Activated CD4-positive, alpha-beta T cell treated with anti-CD3 and anti-CD28 coated beads, Interleukin-10, Interleukin-2, amounts not matched to agents 100 ng/mL and 50 ng/mL, durations not matched to agents 16 hours and 8 hours (primary cell): ENCODE measurements around the gene TRIO.
"Not testable (repeated sequence)": the region's sequence is repeated elsewhere in the genome, so short reads cannot be mapped to it uniquely, and the experiment has no call there.

Experiments used
- DNase-seq: peaks from one replicate; pipeline ENCODE4 v3.0.0-alpha.2; 2020

TRIO gene

DNA sequence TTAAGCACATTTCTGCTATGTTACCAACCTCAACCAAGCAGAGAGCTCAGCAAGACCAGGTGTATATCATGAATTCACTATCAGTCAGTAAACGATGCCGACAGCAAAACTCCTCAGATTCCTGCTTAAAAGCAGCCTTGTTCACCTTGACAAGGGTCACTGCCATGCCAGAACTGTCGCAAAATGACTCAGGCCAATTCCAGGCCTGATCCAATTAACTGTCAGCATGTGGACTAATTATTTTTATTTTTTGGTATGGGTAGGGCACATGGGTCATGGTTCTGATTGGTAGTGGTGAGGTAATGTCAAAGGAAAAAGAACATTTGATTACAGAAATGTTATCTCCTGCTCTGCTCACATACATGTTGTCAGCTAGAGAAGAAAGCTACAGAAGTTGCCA is 224.2 kb downstream of the TRIO start:
- no peak for DNase-seq

DNA sequence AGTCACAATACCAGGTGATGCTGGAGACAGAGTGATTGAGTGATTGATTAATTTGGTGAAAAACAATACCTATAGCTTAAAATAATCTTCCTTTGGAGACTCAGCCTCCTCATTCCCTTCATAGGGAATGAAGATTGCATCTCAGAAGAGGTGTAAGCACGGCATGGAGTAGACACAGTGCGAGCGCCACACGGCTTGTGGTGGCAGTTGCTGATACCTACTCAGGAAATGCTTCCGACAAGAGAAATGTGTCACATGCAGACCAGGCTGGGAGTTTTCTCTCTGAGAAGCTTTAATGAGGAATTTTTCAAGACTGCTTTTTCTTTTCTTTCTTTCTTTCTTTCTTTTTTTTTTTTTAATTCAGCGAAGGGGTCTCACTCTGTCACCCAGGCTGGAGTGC is 226.6 kb downstream of the TRIO start:
- DNase-seq, result no peak

DNA sequence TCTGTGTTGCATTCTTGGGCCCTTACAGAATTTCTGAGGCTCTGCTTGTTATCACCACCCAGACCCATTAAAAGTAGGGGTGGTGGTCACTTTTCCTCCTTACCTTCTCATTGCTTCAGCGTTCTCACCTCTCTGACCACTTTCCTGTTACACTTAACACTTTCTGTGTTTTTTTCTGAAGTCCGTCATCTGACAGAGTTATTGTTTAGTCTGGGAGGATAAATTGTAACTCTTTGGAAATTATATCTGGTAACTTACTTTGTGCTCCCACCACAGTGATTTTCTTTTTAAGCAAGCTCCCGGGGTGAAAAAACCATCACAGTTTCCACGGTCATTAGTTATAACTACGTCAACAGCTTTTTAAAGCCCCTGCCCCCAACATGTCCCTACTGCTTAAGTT is 227.2 kb downstream of the TRIO start:
- DNase-seq, result no peak

DNA sequence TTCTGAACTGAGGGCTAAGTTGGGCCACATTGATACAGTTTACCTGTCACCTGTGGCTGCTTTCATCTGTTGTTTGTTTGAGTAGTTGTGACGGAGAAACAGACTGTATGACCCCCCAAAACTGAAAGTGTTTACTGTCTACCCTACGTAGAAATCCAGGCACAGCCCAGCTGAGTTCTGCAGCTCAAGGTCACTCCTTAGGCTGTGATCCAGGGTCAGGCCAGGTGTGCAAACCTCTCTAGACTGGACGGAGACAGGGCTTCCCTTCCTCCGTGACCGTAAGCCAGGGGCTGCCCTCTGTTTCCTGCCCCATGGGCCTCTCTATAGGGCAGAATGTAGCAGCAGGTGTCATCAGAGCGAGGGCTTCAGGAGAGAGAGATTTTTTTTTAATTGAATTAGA is 230.5 kb downstream of the TRIO start:
- no peak for DNase-seq

DNA sequence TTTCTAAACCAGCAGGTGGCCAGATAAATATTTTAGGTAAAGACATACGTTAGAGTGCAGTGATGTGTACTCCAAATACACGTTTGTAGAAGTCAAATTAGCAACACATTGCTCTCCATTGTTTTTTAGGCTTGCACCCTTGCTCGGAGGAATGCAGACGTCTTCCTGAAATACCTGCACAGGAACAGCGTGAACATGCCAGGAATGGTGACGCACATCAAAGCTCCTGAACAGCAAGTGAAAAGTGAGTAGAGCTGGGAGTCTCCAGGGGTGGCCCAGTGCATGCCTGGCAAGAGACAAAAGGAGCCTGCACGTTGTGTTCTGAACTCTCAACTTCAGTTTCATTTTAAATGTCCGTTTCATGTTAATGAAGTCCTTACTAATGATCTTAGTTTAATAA is 231.0 kb downstream of the TRIO start:
- no peak for DNase-seq

DNA sequence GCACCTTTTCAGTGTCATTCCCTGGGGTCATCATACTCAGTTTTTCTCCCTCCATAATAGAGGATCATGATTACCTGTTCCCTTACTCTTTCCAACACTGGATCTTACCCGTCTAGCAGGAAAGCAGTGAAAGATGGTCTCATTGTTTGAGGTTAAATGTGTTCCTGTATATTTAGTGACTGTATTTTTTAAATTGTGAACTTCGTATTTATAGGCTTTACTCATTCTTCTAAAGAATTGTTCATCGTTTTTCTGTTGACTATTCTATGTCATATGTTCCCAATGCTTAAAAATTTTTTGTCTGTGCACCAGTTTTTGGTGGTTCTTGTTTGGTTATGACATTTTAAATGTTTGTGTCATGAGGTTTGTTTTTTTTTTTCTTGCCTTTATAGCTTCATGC is 233.6 kb downstream of the TRIO start:
- DNase-seq, result no peak

DNA sequence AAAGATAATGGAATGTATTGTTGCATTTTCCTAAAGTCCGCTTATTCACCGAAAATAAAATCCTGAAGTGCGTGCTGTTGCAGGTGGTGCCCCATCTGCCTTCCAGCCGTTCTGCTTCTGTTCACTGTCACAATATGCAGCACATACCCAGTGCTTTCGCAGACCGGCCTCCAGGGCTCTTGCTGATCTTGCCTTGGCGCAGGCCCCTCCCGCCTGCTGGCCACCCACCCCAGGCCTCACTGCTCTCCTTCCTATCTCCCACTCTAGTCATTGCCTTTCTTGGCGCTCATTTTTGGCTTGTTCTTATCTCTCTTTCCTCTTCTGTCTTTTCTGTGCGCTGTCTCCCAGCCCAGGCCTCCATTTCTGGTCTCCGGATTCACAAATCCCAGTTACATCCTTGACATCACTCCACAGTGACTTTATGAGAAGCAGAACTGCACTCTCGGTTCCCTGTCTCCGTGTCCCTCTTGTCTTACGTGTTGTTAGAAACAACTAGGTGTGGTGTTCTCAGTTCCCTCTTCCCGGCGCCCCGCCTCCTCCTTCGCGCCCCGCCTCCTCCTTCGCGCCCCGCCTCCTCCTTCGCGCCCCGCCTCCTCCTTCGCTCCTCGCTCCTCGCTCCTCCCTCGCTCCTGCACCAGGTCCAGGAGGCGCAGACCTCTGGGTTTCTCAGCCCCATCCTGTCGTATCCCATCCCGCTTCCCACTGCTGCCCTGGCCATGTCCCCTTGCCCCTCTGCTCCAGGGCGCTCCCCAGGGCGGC is 236.8 kb downstream of the TRIO start:
- no peak for DNase-seq

DNA sequence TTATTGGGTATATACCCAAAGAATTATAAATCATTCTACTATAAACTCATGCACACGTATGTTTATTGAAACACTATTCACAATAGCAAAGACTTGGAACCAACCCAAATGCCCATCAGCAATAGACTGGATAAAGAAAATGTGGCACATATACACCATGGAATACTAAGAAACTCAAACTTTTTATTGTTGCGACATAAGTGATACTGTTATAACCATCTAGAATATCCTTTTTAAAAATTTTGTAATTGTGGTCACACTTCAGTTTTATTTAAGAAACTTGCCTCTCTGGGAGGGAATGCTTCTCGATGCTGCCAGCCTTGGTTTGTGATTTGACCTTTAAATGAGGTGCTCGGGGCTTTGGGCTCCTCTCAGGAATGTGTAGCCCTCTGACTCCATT is 237.6 kb downstream of the TRIO start:
- no peak for DNase-seq

DNA sequence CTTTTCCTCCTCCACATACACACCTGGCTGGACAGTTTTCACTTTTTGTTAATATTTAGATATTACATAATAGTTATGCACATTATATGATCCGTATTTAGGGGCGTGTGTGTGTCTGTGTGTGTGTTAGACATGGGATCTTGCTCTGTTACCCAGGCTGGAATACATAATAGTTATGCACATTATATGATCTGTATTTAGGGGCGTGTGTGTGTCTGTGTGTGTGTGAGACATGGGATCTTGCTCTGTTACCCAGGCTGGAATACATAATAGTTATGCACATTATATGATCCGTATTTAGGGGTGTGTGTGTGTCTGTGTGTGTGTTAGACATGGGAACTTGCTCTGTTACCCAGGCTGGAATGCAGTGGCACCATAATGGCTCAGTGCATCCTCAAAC is 239.5 kb downstream of the TRIO start:
- no peak for DNase-seq

DNA sequence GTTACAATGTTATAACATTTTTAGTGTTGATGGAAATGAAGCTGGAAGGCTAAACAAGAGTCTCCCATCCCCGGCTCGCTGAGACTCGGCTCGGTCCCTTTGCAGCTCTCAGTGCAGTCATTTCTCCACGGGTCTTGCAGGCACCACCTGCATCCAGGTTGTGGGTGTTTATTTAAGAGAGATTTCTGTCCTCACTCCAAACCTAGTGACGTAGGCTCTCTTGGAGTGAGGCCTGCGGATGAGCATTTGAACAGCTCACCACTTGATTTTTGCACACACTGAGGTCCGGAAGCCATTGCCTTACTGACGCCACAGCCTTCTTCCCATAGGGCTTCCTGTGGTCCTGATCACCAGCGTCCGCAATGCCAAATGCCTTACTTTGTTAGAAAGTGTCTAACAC is 240.8 kb downstream of the TRIO start:
- no peak for DNase-seq

DNA sequence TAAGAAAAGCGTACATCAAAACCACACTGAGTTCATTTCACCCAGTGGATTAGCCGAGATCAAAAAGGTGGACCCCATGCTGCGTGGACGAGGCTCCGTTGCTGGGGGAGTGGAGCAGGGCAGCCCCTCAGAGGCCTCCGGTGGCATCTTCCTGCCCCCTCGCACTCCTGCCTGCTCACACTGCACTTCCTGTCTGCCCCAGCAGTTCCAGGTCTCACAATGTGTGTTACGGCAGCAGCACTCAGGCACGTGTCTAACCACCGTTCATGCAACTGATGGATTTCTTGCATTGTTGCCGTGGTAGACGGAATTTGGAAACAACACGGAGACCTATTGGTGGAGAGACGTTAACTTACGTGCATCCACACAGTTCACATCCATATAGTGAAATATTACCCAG is 241.9 kb downstream of the TRIO start:
- no peak for DNase-seq

DNA sequence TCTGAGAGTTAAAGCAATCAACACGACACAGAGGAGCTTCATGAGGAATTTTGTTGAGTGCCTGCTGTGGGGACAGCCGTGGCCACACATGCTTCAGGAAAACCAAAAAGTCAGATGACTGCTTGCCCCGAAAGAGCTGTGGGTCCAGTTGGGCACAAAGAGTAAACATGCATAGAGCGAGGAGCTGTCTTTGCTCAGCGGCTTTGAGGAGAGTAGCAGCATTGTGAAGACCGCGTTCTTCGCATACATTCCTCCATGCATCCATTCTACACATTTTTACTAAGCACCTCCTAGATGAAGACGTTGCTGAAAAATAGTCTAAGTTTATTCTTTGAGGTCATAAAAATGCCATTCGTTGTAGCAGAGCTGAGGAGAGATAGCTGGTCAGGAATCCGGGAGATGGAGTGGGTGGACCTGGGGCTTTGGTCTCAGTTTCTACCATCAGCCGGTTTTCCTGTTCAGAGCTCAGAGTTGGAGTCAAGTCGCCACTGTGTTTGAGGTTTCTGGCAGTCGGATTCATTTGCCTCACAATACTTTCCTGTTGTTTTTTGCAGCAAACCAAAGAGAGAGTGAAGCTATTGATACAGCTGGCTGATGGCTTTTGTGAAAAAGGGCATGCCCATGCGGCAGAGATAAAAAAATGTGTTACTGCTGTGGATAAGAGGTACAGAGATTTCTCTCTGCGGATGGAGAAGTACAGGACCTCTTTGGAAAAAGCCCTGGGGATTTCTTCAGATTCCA is 243.9 kb downstream of the TRIO start:
- no peak for DNase-seq

DNA sequence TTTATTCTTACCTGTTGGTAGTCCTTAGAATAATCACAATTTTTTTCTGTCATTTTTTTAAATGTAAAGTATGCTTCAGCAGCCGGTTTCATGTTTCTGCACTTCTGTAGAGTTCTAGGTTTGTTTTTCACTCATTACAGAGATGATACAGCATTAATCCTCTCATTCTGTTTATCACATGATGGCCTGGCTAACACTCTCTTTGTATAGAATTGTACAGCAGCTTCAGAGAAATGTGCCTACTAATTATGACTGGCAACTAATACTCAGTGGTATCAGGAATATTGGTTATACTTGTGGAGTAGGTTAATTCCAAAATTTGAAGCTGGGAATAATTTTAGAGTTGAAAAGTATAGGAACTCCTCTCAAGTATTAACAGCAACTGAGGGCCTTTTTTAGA is 245.6 kb downstream of the TRIO start:
- no peak for DNase-seq

DNA sequence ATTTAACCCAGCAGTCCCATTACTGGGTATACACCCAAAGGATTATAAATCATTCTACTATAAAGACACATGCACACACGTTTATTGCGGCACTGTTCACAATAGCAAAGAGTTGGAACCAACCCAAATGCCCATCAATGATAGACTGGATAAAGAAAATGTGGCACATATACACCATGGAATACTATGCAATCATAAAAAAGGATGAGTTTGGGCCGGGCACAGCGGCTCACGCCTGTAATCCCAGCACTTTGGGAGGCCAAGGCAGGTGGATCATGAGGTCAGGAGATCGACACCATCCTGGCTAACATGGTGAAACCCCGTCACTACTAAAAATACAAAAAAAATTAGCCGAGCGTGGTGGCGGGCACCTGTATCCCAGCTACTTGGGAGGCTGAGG is 249.4 kb downstream of the TRIO start:
- not testable (repeated sequence) for DNase-seq

DNA sequence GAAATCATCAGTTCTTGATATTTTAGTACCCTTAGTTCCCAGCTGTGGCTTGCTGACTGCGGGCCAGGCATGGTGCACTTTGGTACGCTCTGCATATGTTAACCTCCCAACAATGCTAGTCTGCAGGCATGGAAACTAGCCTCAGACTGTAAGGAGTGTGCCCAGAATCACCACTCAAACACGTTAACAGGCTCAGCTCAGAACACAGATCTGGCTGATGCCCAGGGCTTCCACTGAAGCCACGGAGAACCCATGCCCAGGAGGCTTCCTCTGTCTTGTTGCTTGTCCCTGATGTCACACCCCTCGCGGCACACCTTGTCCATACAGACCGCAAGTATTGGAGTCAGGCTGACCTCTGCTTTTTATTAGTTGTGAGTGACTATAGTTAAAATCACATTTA is 251.2 kb downstream of the TRIO start:
- DNase-seq, result no peak

DNA sequence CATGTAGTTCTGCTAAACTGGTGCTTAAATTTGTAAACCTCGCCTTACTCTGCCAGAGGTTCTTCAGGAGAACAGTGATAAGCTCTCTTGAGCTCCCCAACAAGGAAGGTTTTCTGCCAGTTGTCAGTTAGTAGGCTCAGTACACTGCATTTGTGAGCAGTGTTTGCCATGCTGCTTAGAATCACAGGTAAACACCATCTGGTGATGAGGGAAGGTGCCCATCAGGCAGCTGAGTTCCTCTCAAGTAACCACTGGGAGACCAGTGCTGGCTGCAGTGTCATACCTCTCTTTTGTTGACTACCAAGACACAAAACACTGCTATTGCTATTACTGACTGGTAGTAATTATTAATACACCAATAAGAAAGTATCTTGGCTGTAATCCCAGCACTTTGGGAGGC is 252.3 kb downstream of the TRIO start:
- no peak for DNase-seq

DNA sequence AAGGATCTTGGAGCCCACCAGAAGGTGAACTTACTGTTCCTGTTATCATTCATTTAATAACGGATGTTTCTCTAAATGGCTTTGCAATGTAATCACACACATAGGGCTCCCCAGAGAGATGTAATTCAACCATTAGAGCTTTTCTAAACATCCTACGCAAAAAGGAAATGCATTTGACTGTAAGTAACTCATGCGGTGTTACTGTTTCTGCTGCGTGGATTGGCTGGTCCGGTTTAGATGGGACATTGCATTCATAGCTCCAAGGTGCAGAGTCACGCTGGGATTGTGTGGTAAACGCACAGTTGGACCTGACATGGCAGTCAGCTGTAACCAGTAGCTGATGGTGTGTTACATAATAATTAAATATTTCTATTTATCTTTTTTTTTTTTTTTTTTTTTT is 252.9 kb downstream of the TRIO start:
- no peak for DNase-seq

DNA sequence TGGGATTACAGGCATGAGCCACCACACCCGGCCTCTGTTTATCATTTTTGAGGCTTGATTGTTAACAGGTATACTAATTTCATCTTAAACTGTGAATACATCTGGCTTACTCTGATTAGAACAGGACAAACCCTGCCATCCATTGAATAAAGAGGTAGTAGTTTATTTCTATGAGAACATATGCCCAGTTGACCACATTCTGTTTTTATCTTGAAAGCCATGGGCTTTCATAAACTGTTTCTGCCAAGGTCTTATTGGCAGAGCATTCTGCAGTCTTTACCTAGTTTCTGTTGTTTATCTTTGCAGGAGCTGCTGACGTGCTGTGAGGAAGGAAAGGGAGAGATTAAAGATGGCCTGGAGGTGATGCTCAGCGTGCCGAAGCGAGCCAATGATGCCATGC is 253.6 kb downstream of the TRIO start:
- DNase-seq, result no peak

DNA sequence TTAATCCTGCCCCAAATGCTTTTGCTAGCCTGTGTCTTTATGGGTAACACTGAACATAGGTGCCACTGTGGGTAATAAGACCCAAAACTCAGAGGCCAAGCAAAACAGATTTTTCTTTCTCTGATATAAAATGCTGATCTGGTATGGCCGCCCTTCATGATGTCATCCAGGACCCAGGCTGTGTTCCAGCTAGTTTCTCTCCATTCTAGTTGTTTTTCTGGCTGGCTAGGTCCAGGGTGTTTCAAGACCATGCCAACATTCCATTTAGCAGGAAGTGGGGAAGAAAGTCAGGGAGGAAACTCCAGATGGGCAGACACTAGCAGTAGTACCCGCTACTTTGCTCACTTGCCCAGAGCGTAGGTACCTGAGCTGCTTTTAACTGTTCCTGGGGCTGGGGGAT is 254.6 kb downstream of the TRIO start:
- no peak for DNase-seq

DNA sequence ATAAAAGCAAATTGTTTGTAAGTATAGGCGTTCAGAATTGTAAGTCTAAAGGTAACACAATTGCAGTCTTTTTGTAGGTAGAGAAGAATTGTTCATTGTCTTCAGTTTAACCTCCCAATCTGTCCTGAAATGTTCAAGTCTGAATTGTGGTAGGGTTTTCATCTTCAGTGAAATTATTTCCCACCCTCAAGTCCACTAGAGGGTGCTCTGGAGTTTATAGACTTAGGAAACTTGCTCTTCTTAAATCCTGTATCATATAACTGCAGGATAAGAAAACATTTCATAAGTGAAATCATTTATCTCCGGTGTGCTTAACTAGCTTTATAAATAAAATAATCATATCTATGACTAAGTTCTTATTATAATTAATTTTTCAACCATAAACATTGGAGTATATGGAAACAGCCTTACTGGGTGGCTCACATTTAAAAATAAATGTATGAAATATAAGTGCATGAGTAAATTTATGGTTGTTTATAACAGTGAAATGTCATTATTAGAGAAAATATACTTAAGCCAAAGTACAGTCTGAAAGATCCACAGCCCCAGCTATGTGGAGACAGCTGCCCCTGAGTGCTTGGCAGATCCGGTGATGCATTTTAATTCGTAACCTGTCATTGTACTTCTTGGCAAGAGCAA is 256.0 kb downstream of the TRIO start:
- DNase-seq, result peak; percentile 54

DNA sequence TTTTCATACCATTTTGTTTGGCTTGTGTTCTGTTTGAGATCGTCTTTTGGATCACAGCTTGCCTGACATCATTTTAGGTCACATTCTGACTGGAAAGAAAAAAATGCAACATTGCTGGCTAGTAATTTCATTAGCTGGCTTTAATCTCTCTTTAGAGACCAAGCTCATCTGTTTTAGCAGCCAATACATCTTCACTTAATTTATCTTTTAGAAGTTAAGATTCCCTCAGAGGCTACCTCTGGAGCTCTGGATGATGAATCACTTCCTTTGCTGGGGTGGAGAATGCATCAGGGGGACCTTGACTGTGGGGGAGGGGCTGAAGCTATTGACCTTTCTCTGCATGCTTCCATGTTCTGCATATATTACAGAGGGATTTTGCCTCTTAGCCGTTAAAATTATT is 256.9 kb downstream of the TRIO start:
- no peak for DNase-seq

DNA sequence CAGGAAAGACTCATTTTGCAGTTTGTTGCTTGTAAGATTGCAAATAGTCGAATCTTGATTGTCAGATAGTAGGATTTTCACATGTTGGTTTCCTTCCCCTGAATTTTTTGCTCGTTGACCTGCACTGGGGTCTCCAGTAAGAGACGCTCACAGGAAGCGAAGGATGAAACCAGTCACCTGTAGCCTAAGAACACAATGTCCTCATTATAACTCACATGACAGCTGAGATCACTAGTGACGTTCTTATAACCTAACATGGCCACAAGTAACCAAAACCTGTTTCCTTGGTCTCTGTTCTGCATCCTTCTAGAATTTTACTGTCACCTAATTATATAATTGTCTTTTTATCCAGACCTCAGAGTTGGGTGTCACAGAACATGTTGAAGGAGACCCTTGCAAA is 257.5 kb downstream of the TRIO start:
- DNase-seq, result no peak

DNA sequence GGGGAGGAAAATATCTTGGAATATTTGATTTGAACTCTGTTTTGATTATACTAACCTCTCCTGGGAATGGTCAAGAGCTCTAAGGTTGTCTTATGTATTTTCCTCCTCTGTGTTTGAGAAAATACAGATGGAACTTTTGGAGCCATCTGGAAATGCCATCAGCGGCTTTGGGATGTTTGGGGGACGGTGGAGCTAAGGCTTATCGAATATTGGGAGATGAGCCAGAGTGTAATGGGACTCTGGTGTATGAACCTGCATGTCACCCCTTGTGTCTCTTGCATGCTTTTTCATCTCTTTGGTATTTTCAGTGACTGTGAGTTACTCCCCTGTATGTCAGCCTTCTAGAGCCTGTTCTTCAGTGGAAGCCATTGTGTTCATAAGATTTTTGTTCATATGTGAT is 258.5 kb downstream of the TRIO start:
- DNase-seq, result no peak

DNA sequence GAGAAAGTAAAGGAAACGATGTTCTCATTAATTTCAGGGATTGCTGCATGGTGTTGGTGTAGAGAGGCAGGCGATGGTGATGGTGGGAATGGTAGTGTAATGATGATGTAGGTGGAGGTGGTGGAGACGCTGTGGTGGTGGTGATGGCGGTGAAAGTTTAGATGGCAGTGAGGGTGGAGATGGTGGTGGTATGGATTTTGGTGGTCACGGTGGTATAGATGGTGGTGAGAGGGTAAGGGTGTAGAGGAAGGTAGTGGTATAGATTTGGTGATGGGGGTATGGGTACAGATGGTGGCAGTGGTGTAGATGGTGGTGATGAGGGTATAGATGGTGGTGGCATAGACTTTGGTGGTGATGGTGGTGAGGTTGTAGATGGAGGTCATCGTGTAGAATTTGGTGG is 259.3 kb downstream of the TRIO start:
- DNase-seq, result no peak
